Measurements from ENCODE around the gene ROBO2.
A peak's percentile ranks its signal among the peaks of the same experiment; 100 is the strongest.

Gene ROBO2

GRCh38 chr3:77479021-77479420 lies 439.1 kb downstream of the ROBO2 start:
- H4K12ac ChIP-seq (ENCODE audit: low read depth, low read length): no peak overlapping the region
- H2AK5ac ChIP-seq (ENCODE audit: low read length): no peak overlapping the region

GRCh38 chr3:77489216-77489615 lies 449.3 kb downstream of the ROBO2 start:
- Histone ChIP-seq H3K9me3 (ENCODE audit: insufficient read depth, low read depth, low read length) (no peaks in the 10 kb centered on the region), H2AFZ (ENCODE audit: insufficient read depth, low read length, poor library complexity) (no peak overlapping the region), H3K4me2 (ENCODE audit: low read length) (no peak overlapping the region), H3K4me1 (ENCODE audit: control insufficient read depth in 1 of 2, insufficient read depth in 2 of 2, low read length in 2 of 2) (no peaks in the 10 kb centered on the region), H3K14ac (ENCODE audit: low read length) (no peak overlapping the region), H3K36me3 (ENCODE audit: control insufficient read depth in 1 of 2, insufficient read depth in 2 of 2, low read length in 2 of 2) (no peaks in the 10 kb centered on the region), H2BK12ac (ENCODE audit: low read length) (no peak overlapping the region), H3K27ac (ENCODE audit: low read depth, low read length) (no peak overlapping the region), H4K8ac (ENCODE audit: low read depth, low read length) (no peak overlapping the region), H2BK120ac (ENCODE audit: insufficient read depth, low read length, poor library complexity) (no peak overlapping the region), H2BK5ac (ENCODE audit: low read depth, low read length, poor library complexity) (no peak overlapping the region), H3K79me2 (ENCODE audit: control insufficient read depth, insufficient read depth, low read length, poor library complexity) (no peaks in the 10 kb centered on the region), H2AK5ac (ENCODE audit: low read length) (no peak overlapping the region), H3K79me1 (ENCODE audit: low read length) (no peaks in the 10 kb centered on the region), H3K27me3 (ENCODE audit: insufficient read depth, low read length) (no peaks in the 10 kb centered on the region), H3K4me3 (ENCODE audit: low read depth, low read length) (no peak overlapping the region), H3K9ac (ENCODE audit: low read length) (no peak overlapping the region), H3K18ac (ENCODE audit: low read length) (no peak overlapping the region), H4K91ac (ENCODE audit: low read depth, low read length) (no peak overlapping the region), H4K12ac (ENCODE audit: low read depth, low read length) (no peak overlapping the region), H3K23ac (ENCODE audit: low read length) (no peak overlapping the region), H3K4ac (ENCODE audit: low read depth, low read length) (no peak overlapping the region)
- no CpG with 5 or more reads among the region's 1 CpG for WGBS (ENCODE audit: extremely low coverage, insufficient coverage, insufficient read length)
- no peak for DNase-seq

More at GRCh38 chr3:77479021-77479420, 439.1 kb downstream of the ROBO2 start:
- H3K36me3 ChIP-seq (ENCODE audit: control insufficient read depth in 1 of 2, insufficient read depth in 2 of 2, low read length in 2 of 2): no peaks in the 10 kb centered on the region
- H3K9me3 ChIP-seq (ENCODE audit: insufficient read depth, low read depth, low read length): no peaks in the 10 kb centered on the region
- H2BK5ac ChIP-seq (ENCODE audit: low read depth, low read length, poor library complexity): no peak overlapping the region
- H3K4me3 ChIP-seq (ENCODE audit: low read depth, low read length): no peak overlapping the region
- no peak overlapping the region for H2BK120ac ChIP-seq (ENCODE audit: insufficient read depth, low read length, poor library complexity)
- no peak overlapping the region for H2AFZ ChIP-seq (ENCODE audit: insufficient read depth, low read length, poor library complexity)
- H4K8ac ChIP-seq (ENCODE audit: low read depth, low read length): no peak overlapping the region
- no peak for DNase-seq
- H2BK12ac ChIP-seq (ENCODE audit: low read length): no peak overlapping the region
- H3K27me3 ChIP-seq (ENCODE audit: insufficient read depth, low read length): no peaks in the 10 kb centered on the region
- no peak overlapping the region for H3K23ac ChIP-seq (ENCODE audit: low read length)
- no peak overlapping the region for H3K4ac ChIP-seq (ENCODE audit: low read depth, low read length)
- no peaks in the 10 kb centered on the region for H3K79me1 ChIP-seq (ENCODE audit: low read length)
- H3K27ac ChIP-seq (ENCODE audit: low read depth, low read length): no peak overlapping the region
- no peak overlapping the region for H3K18ac ChIP-seq (ENCODE audit: low read length)
- H3K4me1 ChIP-seq (ENCODE audit: control insufficient read depth in 1 of 2, insufficient read depth in 2 of 2, low read length in 2 of 2): no peaks in the 10 kb centered on the region
- no peak overlapping the region for H3K9ac ChIP-seq (ENCODE audit: low read length)
- H4K91ac ChIP-seq (ENCODE audit: low read depth, low read length): no peak overlapping the region
- no peaks in the 10 kb centered on the region for H3K79me2 ChIP-seq (ENCODE audit: control insufficient read depth, insufficient read depth, low read length, poor library complexity)
- no peak overlapping the region for H3K14ac ChIP-seq (ENCODE audit: low read length)
- H3K4me2 ChIP-seq (ENCODE audit: low read length): no peak overlapping the region

GRCh38 chr3:77491961-77492360 lies 452.1 kb downstream of the ROBO2 start:
- H2AK5ac ChIP-seq (ENCODE audit: low read length): no peak overlapping the region
- H3K4me2 ChIP-seq (ENCODE audit: low read length): no peak overlapping the region
- no peaks in the 10 kb centered on the region for H3K79me2 ChIP-seq (ENCODE audit: control insufficient read depth, insufficient read depth, low read length, poor library complexity)
- no peak overlapping the region for H4K8ac ChIP-seq (ENCODE audit: low read depth, low read length)
- no peak overlapping the region for H4K91ac ChIP-seq (ENCODE audit: low read depth, low read length)
- H3K27ac ChIP-seq (ENCODE audit: low read depth, low read length): no peak overlapping the region
- H3K4ac ChIP-seq (ENCODE audit: low read depth, low read length): no peak overlapping the region
- no peak overlapping the region for H3K14ac ChIP-seq (ENCODE audit: low read length)
- H3K27me3 ChIP-seq (ENCODE audit: insufficient read depth, low read length): no peaks in the 10 kb centered on the region
- H2BK12ac ChIP-seq (ENCODE audit: low read length): no peak overlapping the region
- H2BK5ac ChIP-seq (ENCODE audit: low read depth, low read length, poor library complexity): no peak overlapping the region
- H3K9ac ChIP-seq (ENCODE audit: low read length): no peak overlapping the region
- H3K9me3 ChIP-seq (ENCODE audit: insufficient read depth, low read depth, low read length): no peaks in the 10 kb centered on the region
- H3K79me1 ChIP-seq (ENCODE audit: low read length): no peaks in the 10 kb centered on the region
- WGBS (ENCODE audit: extremely low coverage, insufficient coverage, insufficient read length): no CpG with 5 or more reads among the region's 1 CpG
- no peak for DNase-seq
- no peaks in the 10 kb centered on the region for H3K36me3 ChIP-seq (ENCODE audit: control insufficient read depth in 1 of 2, insufficient read depth in 2 of 2, low read length in 2 of 2)
- H4K12ac ChIP-seq (ENCODE audit: low read depth, low read length): no peak overlapping the region
- no peaks in the 10 kb centered on the region for H3K4me1 ChIP-seq (ENCODE audit: control insufficient read depth in 1 of 2, insufficient read depth in 2 of 2, low read length in 2 of 2)
- no peak overlapping the region for H3K4me3 ChIP-seq (ENCODE audit: low read depth, low read length)
- H2BK120ac ChIP-seq (ENCODE audit: insufficient read depth, low read length, poor library complexity): no peak overlapping the region
- H3K18ac ChIP-seq (ENCODE audit: low read length): no peak overlapping the region
- H2AFZ ChIP-seq (ENCODE audit: insufficient read depth, low read length, poor library complexity): no peak overlapping the region
- no peak overlapping the region for H3K23ac ChIP-seq (ENCODE audit: low read length)

GRCh38 chr3:77500721-77501120 lies 460.8 kb downstream of the ROBO2 start:
- H2AK5ac ChIP-seq (ENCODE audit: low read length): no peak overlapping the region
- no peaks in the 10 kb centered on the region for H3K36me3 ChIP-seq (ENCODE audit: control insufficient read depth in 1 of 2, insufficient read depth in 2 of 2, low read length in 2 of 2)
- no peak overlapping the region for H3K27ac ChIP-seq (ENCODE audit: low read depth, low read length)
- no peak overlapping the region for H2BK120ac ChIP-seq (ENCODE audit: insufficient read depth, low read length, poor library complexity)
- H3K18ac ChIP-seq (ENCODE audit: low read length): no peak overlapping the region
- no peak overlapping the region for H2BK12ac ChIP-seq (ENCODE audit: low read length)
- no peaks in the 10 kb centered on the region for H3K9me3 ChIP-seq (ENCODE audit: insufficient read depth, low read depth, low read length)
- no peak overlapping the region for H3K4me3 ChIP-seq (ENCODE audit: low read depth, low read length)
- H4K8ac ChIP-seq (ENCODE audit: low read depth, low read length): no peak overlapping the region
- no peak overlapping the region for H2AFZ ChIP-seq (ENCODE audit: insufficient read depth, low read length, poor library complexity)
- H3K23ac ChIP-seq (ENCODE audit: low read length): peak overlapping the region; percentile 66
- H3K4ac ChIP-seq (ENCODE audit: low read depth, low read length): no peak overlapping the region
- no peak overlapping the region for H3K14ac ChIP-seq (ENCODE audit: low read length)
- no peaks in the 10 kb centered on the region for H3K4me1 ChIP-seq (ENCODE audit: control insufficient read depth in 1 of 2, insufficient read depth in 2 of 2, low read length in 2 of 2)
- no peak for DNase-seq
- H3K79me2 ChIP-seq (ENCODE audit: control insufficient read depth, insufficient read depth, low read length, poor library complexity): no peaks in the 10 kb centered on the region
- H4K91ac ChIP-seq (ENCODE audit: low read depth, low read length): no peak overlapping the region
- H3K79me1 ChIP-seq (ENCODE audit: low read length): no peaks in the 10 kb centered on the region
- no peak overlapping the region for H3K9ac ChIP-seq (ENCODE audit: low read length)
- no peak overlapping the region for H3K4me2 ChIP-seq (ENCODE audit: low read length)
- no peak overlapping the region for H4K12ac ChIP-seq (ENCODE audit: low read depth, low read length)
- no peaks in the 10 kb centered on the region for H3K27me3 ChIP-seq (ENCODE audit: insufficient read depth, low read length)
- H2BK5ac ChIP-seq (ENCODE audit: low read depth, low read length, poor library complexity): no peak overlapping the region
- no CpG with 5 or more reads among the region's 2 CpGs for WGBS (ENCODE audit: extremely low coverage, insufficient coverage, insufficient read length)

Measured in trophoblast cell (in vitro differentiated cells and primary cell).